Thoracic aorta (tissue), 2 donors: ENCODE results near the gene TSR1. TPM values are rescaled to one million over a fixed set of nuclear protein-coding genes. Genes with fewer than 3 reads are reported as not detected.

ENCODE experiments used
- ATAC-seq: fragments of 150-250 bp; one replicate; pipeline ENCODE4 v1.8.0; 2017; ENCODE audit warnings: low read depth; ENCODE audit not compliant: insufficient number of reproducible peaks, low FRiP score
- DNase-seq: peaks from one replicate; pipeline ENCODE4 v3.0.0-alpha.2; 2020; ENCODE audit warnings: low spot score
- H3K27ac ChIP-seq, 2 donors: fragments of 200-600 bp; sonication (generic); 1 replicate in 1 of 2; 2 replicates in 1 of 2; pipeline ENCODE4 v1.5.1; 2016; ENCODE audit warnings: mild to moderate bottlenecking in 2 of 2, moderate library complexity in 2 of 2
- H3K27me3 ChIP-seq: fragments of 200-600 bp; sonication (generic); replicated peaks from 2 replicates; pipeline ENCODE4 v1.6.0; 2016; ENCODE audit warnings: mild to moderate bottlenecking; ENCODE audit not compliant: insufficient read depth
- H3K36me3 ChIP-seq: fragments of 200-600 bp; sonication (generic); one replicate; pipeline ENCODE4 v1.5.1; 2016
- H3K4me1 ChIP-seq, 2 donors: fragments of 200-600 bp; sonication (generic); 1 replicate in 1 of 2; 2 replicates in 1 of 2; pipeline versions ENCODE4 v1.5.1 to v1.6.0; 2016; ENCODE audit warnings: low read depth in 2 of 2, mild to moderate bottlenecking in 1 of 2; ENCODE audit not compliant: control insufficient read depth in 1 of 2
- H3K4me3 ChIP-seq: fragments of 200-600 bp; sonication (generic); 2 replicates; pipeline ENCODE4 v1.5.1; 2016; ENCODE audit warnings: mild to moderate bottlenecking
- H3K9me3 ChIP-seq: fragments of 200-600 bp; sonication (generic); 2 replicates; pipeline ENCODE4 v1.5.1; 2016
- total RNA-seq, 2 donors: library from RNA; depleted of rRNA; stranded (reverse); fragments of >200 nt; gene quantifications; one replicate each; pipeline versions ENCODE4 v1.1.0 to v1.2.3, GENCODE V29; 2016
- TF ChIP-seq, protein P1 (sequence below): fragments of 200-600 bp; sonication (generic); IDR thresholded peaks from one replicate; pipeline ENCODE4 v1.5.1; 2019; ENCODE audit warnings: antibody characterized with exemption

TSR1 gene
- total RNA-seq: 10 to 100 TPM; 36.0 to 63.2 TPM

DNA sequence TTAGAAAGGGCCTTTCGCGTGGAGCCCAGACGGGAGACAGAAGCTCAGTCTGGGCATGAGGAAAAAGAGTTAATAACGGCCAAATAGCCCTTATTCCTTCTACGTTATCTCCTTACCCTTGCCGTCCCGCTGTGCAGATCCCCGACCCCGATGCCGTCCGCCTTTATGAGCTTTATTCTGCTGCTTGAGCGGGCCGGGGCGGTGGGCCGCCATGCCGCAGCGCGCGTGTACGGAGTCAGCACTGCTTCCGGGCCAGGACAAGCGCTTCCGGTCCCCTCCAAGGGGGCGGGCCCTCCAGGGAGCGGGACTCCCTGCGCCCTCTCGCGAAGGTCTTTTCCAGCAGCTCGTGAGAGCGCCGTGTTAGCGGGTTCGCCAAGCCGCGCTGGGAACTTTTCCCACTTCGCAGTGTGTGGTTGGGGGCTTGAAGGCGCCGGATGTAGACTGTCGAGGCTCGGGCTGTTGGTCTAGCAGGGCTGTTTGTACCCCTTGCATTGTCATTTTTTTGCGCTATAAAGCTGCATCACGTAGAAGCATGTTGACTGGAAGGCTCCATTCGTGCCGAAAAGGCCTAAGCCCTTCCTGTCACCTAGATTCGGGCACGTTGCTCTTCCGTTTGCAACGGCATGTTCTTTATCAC, at the start of gene TSR1:
Gene TSR1 (minus strand): TSS at position 243 of the 637 bp plus-strand sequence. CDS start 30 bp downstream, at position 213.
- TF ChIP-seq, protein P1, sequence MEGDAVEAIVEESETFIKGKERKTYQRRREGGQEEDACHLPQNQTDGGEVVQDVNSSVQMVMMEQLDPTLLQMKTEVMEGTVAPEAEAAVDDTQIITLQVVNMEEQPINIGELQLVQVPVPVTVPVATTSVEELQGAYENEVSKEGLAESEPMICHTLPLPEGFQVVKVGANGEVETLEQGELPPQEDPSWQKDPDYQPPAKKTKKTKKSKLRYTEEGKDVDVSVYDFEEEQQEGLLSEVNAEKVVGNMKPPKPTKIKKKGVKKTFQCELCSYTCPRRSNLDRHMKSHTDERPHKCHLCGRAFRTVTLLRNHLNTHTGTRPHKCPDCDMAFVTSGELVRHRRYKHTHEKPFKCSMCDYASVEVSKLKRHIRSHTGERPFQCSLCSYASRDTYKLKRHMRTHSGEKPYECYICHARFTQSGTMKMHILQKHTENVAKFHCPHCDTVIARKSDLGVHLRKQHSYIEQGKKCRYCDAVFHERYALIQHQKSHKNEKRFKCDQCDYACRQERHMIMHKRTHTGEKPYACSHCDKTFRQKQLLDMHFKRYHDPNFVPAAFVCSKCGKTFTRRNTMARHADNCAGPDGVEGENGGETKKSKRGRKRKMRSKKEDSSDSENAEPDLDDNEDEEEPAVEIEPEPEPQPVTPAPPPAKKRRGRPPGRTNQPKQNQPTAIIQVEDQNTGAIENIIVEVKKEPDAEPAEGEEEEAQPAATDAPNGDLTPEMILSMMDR: peak; percentile 22
- H3K4me3 ChIP-seq: peak within 1 kb of the TSS; percentile 95
- DNase-seq (peak; percentile 46), ATAC-seq (peak; percentile 56)
- H3K36me3 ChIP-seq: peaks cover 31% of the 10 kb centered on the region
- no peaks in the 10 kb centered on the region for H3K9me3 ChIP-seq
- no peaks in the 10 kb centered on the region for H3K27me3 ChIP-seq
- peaks cover 5 to 25% of the 10 kb centered on the region in 2 donors for H3K4me1 ChIP-seq
- H3K27ac ChIP-seq: peak within 1 kb of the TSS; percentile 70 to 74

DNA sequence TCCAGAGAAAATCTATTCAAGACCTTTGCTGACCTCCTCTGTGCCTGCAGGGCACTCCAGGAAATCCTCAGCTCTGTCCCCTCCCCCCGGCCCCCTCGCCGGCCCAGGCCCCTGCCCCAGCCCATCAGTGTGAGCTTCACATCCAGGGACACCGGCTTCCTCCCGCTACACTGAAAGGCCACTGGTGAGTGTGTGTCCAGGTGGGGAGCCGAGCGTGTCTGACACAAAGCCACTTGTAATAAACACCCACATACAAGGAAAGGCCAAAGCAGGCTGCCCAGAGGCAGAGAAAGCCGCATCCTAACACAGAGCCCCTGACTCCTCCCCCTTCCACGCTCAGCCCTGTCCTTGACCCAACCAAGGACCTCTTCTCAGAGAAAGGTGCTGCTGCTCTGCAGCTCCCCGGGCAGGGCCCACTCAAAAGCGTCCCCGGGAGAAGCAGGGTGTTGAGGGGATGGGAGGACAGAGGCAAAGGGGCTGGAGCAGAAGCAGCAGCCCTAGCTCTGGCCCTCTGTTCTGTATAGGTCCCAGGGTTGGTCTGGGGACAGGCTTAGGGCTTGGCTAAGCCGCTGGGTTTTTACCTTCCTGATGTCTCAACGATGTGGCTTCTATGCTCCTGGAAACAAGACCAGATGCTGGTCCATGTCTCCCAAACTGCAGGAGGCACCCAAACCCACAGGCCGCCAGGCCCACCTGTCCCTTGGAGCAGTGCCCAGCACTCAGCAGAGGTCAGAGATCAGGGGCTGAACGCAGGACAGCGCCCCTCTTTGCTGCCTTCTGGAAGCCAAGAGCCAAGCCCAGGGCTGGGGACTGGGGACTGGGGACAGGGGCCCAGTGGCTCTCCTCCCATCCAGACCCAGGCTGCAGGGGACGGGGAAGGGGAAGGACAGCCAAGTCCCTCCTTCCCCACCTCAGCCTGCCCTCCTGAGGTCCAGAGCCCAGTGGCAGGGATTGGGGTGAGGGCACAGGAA, 49.3 kb upstream of the TSR1 start:
- no peak overlapping the region for H3K27ac ChIP-seq
- peaks cover 35% of the 10 kb centered on the region for H3K36me3 ChIP-seq
- H3K27me3 ChIP-seq: no peaks in the 10 kb centered on the region
- peaks cover 0 to 10% of the 10 kb centered on the region in 2 donors for H3K4me1 ChIP-seq
- TF ChIP-seq, protein P1: no peak
- no peak overlapping the region for H3K4me3 ChIP-seq
- no peaks in the 10 kb centered on the region for H3K9me3 ChIP-seq
- ATAC-seq (no peak), DNase-seq (no peak)

DNA sequence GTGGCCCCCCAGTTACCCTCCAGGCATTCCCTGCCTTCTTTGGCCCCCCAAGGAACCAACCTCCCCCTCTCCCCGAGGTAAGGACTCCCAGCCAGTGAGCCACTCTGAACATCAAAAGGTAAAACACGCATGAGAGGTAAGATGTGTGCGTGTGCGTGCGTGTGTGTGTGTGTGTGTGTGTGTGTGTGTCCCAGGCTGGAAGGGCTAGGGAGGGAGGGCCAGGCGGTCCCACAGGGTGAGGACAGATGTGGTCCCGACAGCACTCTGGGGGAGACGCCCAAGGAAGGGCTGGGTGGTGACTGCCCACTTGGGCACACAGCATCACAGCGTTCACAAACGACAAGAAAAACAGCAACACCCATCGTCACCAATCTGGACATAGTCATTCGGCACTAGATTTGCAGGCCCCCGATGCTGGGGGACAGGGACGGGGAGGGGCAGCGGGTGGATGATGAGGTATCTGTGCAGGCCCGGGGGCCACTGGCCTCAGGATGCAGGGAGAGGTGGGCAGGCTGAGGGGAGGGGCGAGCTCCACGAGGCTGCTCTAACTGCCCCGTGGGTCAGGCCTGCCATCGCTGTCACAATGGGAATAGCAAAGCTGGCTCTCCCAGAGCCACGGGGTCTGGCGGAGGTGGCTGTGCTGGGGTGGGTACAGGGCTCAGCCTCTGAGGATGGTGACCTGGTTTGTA, 48.3 kb upstream of the TSR1 start:
- no peak overlapping the region for H3K27ac ChIP-seq
- no peak overlapping the region for H3K4me3 ChIP-seq
- H3K4me1 ChIP-seq: peaks cover 0 to 1% of the 10 kb centered on the region in 2 donors
- H3K27me3 ChIP-seq: no peaks in the 10 kb centered on the region
- ATAC-seq (no peak), DNase-seq (no peak)
- H3K36me3 ChIP-seq: peaks cover 35% of the 10 kb centered on the region
- H3K9me3 ChIP-seq: no peaks in the 10 kb centered on the region
- TF ChIP-seq, protein P1: no peak

DNA sequence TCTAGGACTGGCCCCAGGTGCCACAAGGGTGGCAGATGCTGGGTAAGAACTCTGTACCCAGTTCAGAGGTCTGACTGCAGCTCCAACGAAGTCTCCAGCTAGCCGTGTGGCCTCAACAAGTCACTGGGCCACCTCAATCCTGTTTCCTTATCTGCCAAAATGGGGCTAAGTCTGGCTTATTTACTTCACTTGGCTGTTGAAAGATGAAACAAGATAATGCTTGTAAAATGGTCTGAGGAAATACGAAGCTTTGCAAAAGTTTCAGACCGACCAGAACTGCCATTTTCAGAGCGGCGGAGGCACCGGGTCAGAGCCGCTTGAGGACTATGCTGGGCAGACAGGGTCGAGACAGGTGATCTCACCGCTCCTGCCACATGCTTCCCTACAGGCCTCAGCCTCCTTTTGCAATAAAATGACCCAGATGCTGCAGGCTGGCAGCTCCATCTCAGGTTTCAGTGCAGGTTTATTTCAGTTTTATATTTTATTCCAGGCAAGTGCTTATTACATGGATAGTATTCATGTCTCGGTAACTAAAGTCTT, 47.4 kb upstream of the TSR1 start:
- H3K36me3 ChIP-seq: peaks cover 35% of the 10 kb centered on the region
- no peak for ATAC-seq

More for the DNA sequence above, 47.4 kb upstream of the TSR1 start:
- TF ChIP-seq, protein P1: no peak
- Histone ChIP-seq H3K27me3 (no peaks in the 10 kb centered on the region), H3K4me3 (no peak overlapping the region), H3K9me3 (no peaks in the 10 kb centered on the region), H3K4me1 (no peaks in the 10 kb centered on the region), H3K27ac (no peak overlapping the region)
- no peak for DNase-seq
